C4-2B (cell line): ENCODE results near the gene IL6ST.

ENCODE experiments used
- H3K27ac ChIP-seq: fragments of 450-650 bp; 2 replicates; pipeline ENCODE4 v1.5.1; 2017
- ZFX ChIP-seq: fragments of 450-650 bp; IDR thresholded peaks from 2 replicates; pipeline ENCODE4 v1.6.1; 2017
- TF ChIP-seq, protein P1 (sequence below): fragments of 450-650 bp; conservative IDR thresholded peaks from 2 replicates; pipeline ENCODE4 v1.5.1; 2017; ENCODE audit warnings: mild to moderate bottlenecking

The IL6ST gene

DNA sequence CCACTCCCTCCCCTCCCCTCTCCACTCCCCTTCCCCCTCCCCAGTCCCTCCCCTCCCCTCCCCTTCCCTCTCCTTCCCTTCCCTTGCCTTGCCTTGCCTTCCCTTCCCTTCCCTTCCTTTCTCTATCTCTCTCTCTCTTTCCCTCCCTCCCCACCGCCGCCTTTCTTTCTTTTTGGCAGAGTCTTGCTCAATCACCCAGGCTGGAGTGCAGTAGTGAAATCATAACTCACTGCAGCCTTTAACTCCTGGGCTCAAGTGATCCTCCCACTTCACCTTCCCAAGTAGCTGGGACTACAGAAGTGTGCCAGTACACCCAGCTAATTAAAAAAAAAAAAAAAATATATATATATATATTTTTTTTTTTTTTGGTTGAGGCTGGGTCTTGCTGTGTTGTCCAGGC, 98.1 kb downstream of the IL6ST start:
- H3K27ac ChIP-seq = no peak overlapping the region
- TF ChIP-seq ZFX = no peak

DNA sequence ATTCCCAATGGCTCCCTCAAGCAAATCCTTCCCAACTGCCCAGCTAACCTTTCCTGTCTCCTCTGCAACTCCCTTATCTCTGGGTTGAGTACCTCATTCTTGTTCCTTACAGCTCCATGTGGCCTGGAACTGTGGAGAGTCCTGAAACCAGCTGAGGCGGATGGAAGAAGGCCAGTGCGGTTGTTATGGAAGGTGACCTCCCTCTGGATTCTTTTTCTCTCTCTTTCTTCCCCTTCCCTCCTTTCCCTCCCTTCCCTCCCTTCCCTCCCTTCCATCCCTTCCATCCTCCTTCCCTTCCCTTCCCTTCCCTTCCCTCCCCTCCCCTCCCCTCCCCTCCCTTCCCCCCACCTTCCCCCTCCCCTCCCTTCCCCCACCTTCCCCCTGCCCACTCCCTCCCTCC, 98.5 kb downstream of the IL6ST start:
- TF ChIP-seq, protein P1, sequence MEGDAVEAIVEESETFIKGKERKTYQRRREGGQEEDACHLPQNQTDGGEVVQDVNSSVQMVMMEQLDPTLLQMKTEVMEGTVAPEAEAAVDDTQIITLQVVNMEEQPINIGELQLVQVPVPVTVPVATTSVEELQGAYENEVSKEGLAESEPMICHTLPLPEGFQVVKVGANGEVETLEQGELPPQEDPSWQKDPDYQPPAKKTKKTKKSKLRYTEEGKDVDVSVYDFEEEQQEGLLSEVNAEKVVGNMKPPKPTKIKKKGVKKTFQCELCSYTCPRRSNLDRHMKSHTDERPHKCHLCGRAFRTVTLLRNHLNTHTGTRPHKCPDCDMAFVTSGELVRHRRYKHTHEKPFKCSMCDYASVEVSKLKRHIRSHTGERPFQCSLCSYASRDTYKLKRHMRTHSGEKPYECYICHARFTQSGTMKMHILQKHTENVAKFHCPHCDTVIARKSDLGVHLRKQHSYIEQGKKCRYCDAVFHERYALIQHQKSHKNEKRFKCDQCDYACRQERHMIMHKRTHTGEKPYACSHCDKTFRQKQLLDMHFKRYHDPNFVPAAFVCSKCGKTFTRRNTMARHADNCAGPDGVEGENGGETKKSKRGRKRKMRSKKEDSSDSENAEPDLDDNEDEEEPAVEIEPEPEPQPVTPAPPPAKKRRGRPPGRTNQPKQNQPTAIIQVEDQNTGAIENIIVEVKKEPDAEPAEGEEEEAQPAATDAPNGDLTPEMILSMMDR = no peak
- TF ChIP-seq ZFX = no peak
- H3K27ac ChIP-seq = no peak overlapping the region

DNA sequence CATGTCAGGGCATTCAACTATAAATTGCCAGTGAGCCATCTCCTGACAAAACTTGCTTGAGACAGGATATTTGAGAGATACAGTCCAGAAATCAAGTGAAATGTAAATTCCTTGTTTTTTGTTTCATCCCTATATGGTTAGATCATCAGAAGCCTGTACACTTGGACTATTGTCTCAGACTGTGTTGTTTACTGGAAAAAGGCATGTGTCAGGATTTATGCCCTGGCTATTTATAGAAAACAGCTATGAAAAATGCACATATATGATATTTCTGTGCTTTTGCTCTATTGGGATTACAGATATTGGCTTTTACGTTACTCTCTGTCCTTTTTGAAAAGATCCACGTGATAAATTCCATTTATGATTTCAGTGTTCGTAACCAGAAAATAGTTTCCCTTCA, 99.4 kb downstream of the IL6ST start:
- H3K27ac ChIP-seq = no peak overlapping the region
- TF ChIP-seq, protein P1 = no peak
- TF ChIP-seq ZFX = no peak

DNA sequence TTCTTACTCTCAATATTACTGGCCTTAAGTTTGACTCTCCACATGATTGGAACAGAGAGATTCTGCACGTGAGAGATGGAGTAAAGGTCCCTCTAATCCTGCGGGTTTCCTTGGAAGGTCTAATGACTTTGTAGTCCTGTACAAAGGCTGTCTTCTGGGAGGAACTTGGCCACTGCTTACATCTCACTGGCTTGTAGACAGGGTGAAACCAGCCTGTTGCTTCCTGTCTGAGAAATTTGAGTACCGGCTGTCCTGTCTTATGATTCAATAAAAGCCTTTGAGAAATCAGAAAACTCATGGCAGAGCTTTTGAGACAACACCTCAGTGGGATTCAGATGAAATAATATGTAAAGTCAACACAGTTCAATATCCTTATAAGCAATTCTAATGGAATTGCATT, 100.6 kb downstream of the IL6ST start:
- no peak overlapping the region for H3K27ac ChIP-seq
- TF ChIP-seq, protein P1 = no peak
- no peak for TF ChIP-seq ZFX

DNA sequence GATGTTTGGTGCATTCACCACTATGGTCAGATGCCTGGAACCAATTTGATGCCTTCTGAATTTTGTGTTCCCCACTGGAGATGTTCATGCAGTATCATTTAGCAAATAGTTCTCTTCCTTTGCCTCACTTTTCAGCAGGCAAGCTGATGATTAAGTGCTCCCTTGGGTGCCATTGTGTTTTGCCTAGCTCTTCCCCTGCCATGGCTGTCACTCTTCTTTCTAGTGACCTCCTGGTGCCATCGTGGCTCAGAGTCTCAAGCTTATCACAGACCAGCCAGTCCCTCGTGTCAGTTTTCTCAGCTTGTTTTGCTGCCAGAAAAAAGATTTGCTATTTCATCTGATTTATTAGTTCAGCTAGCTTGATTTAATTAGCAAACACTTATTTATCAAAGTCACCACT, 102.3 kb downstream of the IL6ST start:
- no peak overlapping the region for H3K27ac ChIP-seq
- no peak for TF ChIP-seq ZFX

DNA sequence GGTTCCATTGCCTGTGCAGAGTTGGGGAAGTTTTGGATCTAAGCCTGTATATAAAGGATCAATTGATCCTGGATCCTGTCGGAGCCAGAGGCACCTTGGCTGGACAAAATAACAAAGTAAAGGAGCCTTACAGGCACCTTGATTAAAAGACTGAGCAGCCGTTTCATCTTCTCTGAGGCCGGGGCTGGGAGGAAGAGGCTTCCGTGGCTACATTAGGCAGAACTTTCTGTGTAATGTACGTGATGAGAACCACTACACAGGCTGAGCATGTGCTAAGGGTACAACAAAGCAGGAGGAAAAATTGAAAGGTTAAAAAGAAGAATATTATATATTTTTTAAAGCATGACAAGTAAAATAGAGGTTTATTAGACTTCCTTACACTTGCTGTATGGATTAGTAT, 106.6 kb downstream of the IL6ST start:
- H3K27ac ChIP-seq = no peak overlapping the region
- TF ChIP-seq, protein P1 = no peak
- no peak for TF ChIP-seq ZFX

DNA sequence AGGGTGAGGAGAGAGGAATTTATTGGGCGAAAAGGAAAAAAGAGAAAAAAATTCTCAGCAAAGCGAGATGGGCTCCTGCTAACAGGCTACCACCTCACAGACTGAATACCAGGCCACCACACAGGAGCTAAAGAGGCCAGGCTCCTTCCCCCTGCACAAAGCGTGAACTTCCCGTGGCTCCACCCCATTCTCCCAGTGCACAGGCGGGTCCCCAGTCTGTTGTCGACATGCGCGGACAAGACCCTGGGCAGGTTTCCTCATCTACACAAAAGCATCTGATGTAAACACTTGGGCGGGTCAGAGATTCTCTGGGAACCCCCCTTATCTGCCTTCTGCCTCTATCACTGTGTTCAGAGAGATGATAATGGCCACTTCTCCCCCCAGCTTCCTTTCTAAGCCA, 109.4 kb downstream of the IL6ST start:
- H3K27ac ChIP-seq = no peak overlapping the region
- TF ChIP-seq ZFX = no peak
- TF ChIP-seq, protein P1 = no peak
